ENCODE results near the gene IGFBP4.

- no peak for TF ChIP-seq CTCF (IDR thresholded peaks at IDR 0.05)
- no peak for TF ChIP-seq POLR2A (IDR thresholded peaks at IDR 0.05)
Observed at GRCh38 chr17:40497695-40498094, 54.4 kb downstream of the IGFBP4 start.

Measured in tibial nerve (tissue), 3 donors.